GM12878 (cell line): ENCODE measurements around the gene ABCA13. TPM values are rescaled to one million over a fixed set of nuclear protein-coding genes. Genes with fewer than 3 reads are reported as not detected.

Experiments
- ATAC-seq: fragments of 200-7000 bp; cut with Tn5 transposase; 3 replicates; pipeline ENCODE4 v1.9.1; 2020; ENCODE audit warnings: mild to moderate bottlenecking, moderate library complexity
- BruUV-seq: library from RNA; stranded (reverse); fragments of 400-500 nt; replicated peaks from 2 replicates; lab custom pipeline; 2021; lab: Mats Ljungman, UMichigan
- CTCF ChIA-PET: fragments of 300-600 bp; sonication (Branson Sonifier 250); formaldehyde crosslinking; extraction: SDS; loops from one replicate; lab custom pipeline; 2021; ENCODE audit warnings: inconsistent platforms; lab: Yijun Ruan, JAX
- POLR2A ChIA-PET: fragments of 350-600 bp; formaldehyde crosslinking; extraction: SDS; loops from one replicate; lab custom pipeline; 2021; ENCODE audit warnings: inconsistent platforms; lab: Charles Lee
- RAD21 ChIA-PET: fragments of 300-600 bp; sonication (Branson Sonifier 250); formaldehyde crosslinking; loops from one replicate; lab custom pipeline; 2023; ENCODE audit warnings: antibody characterized with exemption; ENCODE audit not compliant: unreplicated experiment; lab: Charles Lee
- SMC1A ChIA-PET: fragments of 300-600 bp; sonication (Branson Sonifier 250); formaldehyde crosslinking; loops from one replicate; lab custom pipeline; 2023; ENCODE audit not compliant: unreplicated experiment, uncharacterized antibody; lab: Charles Lee
- DNase-seq: peaks from one replicate; pipeline ENCODE4 v3.0.0-alpha.2; 2011; ENCODE audit warnings: low read depth, low spot score
- FAIRE-seq: peaks from 3 replicates; lab custom pipeline; 2011; peaks lifted over from hg19 to GRCh38; lab: Jason Lieb, UNC
- H2AFZ ChIP-seq: 2 replicates; pipeline ENCODE4 v1.6.0; 2011; ENCODE audit warnings: low read depth, low read length, control low read depth; ENCODE audit not compliant: control insufficient read depth
- H3K27ac ChIP-seq: 2 replicates; pipeline ENCODE4 v1.5.1; 2011; ENCODE audit warnings: control low read depth; ENCODE audit not compliant: control insufficient read depth, insufficient read depth
- H3K27me3 ChIP-seq, 2 experiments: replicated peaks in 1 of 2; 2 replicates each; pipeline versions ENCODE4 v1.6.0 to v1.6.1; 2011; ENCODE audit warnings: low read length in 1 of 2; ENCODE audit not compliant: control insufficient read depth in 2 of 2, insufficient read depth in 2 of 2
- H3K36me3 ChIP-seq, 2 experiments: 2 replicates each; pipeline ENCODE4 v1.5.1; 2011; ENCODE audit warnings: low read length in 1 of 2; ENCODE audit not compliant: control insufficient read depth in 2 of 2, insufficient read depth in 2 of 2
- H3K4me1 ChIP-seq: 2 replicates; pipeline ENCODE4 v1.6.1; 2011; ENCODE audit warnings: mild to moderate bottlenecking, low read length, moderate library complexity, mixed read lengths; ENCODE audit not compliant: control insufficient read depth, insufficient read depth
- H3K4me2 ChIP-seq: 2 replicates; pipeline ENCODE4 v1.6.0; 2011; ENCODE audit warnings: control low read depth; ENCODE audit not compliant: control insufficient read depth, insufficient read depth
- H3K4me3 ChIP-seq: fragments of 200-600 bp; sonication (generic); 2 replicates; pipeline ENCODE4 v1.5.1; 2016
- H3K79me2 ChIP-seq: 2 replicates; pipeline ENCODE4 v1.6.0; 2011; ENCODE audit warnings: low read length; ENCODE audit not compliant: control insufficient read depth, insufficient read depth
- H3K9ac ChIP-seq: 2 replicates; pipeline ENCODE4 v1.8.0; 2011; ENCODE audit warnings: low read length, control low read depth, mixed read lengths; ENCODE audit not compliant: control insufficient read depth, insufficient read depth
- H3K9me3 ChIP-seq: replicated peaks from 3 replicates; pipeline ENCODE4 v1.5.1; 2011; ENCODE audit warnings: mild to moderate bottlenecking, low read length; ENCODE audit not compliant: control insufficient read depth, insufficient read depth
- H4K20me1 ChIP-seq: 2 replicates; pipeline ENCODE4 v1.6.0; 2011; ENCODE audit not compliant: control insufficient read depth, insufficient read depth
- ATF7 ChIP-seq: fragments of 450-650 bp; IDR thresholded peaks from 2 replicates; pipeline ENCODE4 v1.6.1; 2016; ENCODE audit warnings: low read depth, mild to moderate bottlenecking
- BCL3 ChIP-seq: IDR thresholded peaks from 2 replicates; pipeline ENCODE4 v1.6.1; 2011; ENCODE audit warnings: borderline replicate concordance, low read depth, mild to moderate bottlenecking, moderate library complexity, low read length; ENCODE audit not compliant: insufficient read depth, poor library complexity, severe bottlenecking
- BHLHE40 ChIP-seq, 2 experiments: fragments of 450-650 bp in 1 of 2; IDR thresholded peaks; 2 replicates each; pipeline ENCODE4 v1.6.1; 2011 to 2017; ENCODE audit warnings: low read depth in 2 of 2, borderline replicate concordance in 1 of 2, improper control_type of control experiment in 1 of 2, low read length in 1 of 2, mild to moderate bottlenecking in 1 of 2
- CREM ChIP-seq: IDR thresholded peaks from 2 replicates; pipeline ENCODE4 v1.6.1; 2014; ENCODE audit warnings: antibody characterized with exemption, low read depth
- FOXK2 ChIP-seq: fragments of 450-650 bp; IDR thresholded peaks from 2 replicates; pipeline ENCODE4 v1.6.1; 2017; ENCODE audit warnings: mild to moderate bottlenecking, moderate library complexity
- JUNB ChIP-seq: IDR thresholded peaks from 2 replicates; pipeline ENCODE4 v1.6.1; 2016; ENCODE audit warnings: antibody characterized with exemption, mild to moderate bottlenecking
- KDM1A ChIP-seq: fragments of 200-600 bp; sonication (generic); IDR thresholded peaks from 2 replicates; pipeline ENCODE4 v1.6.1; 2016; ENCODE audit warnings: borderline replicate concordance
- MEF2B ChIP-seq: fragments of 450-650 bp; IDR thresholded peaks from 2 replicates; pipeline ENCODE4 v1.6.1; 2018; ENCODE audit warnings: mild to moderate bottlenecking, moderate library complexity; ENCODE audit not compliant: partially characterized antibody, poor library complexity, severe bottlenecking
- MTA2 ChIP-seq: fragments of 450-650 bp; IDR thresholded peaks from 2 replicates; pipeline ENCODE4 v1.6.1; 2016; ENCODE audit warnings: low read depth, mild to moderate bottlenecking, moderate library complexity
- NFIC ChIP-seq: IDR thresholded peaks from 2 replicates; pipeline ENCODE4 v1.6.1; 2012; ENCODE audit warnings: low read depth, mild to moderate bottlenecking, inconsistent platforms, low read length, moderate library complexity
- PAX5 ChIP-seq: IDR thresholded peaks from 2 replicates; pipeline ENCODE4 v1.6.1; 2011; ENCODE audit warnings: low read depth, low read length, borderline replicate concordance
- POLR2A ChIP-seq: IDR thresholded peaks from 2 replicates; pipeline ENCODE4 v1.6.1; 2011; ENCODE audit warnings: low read depth, mild to moderate bottlenecking, low read length
- RAD21 ChIP-seq: IDR thresholded peaks from 2 replicates; pipeline ENCODE4 v1.6.1; 2011; ENCODE audit warnings: mild to moderate bottlenecking, low read depth, low read length, moderate library complexity; ENCODE audit not compliant: insufficient read depth
- SREBF1 ChIP-seq: IDR thresholded peaks from 2 replicates; pipeline ENCODE4 v1.6.1; 2012; ENCODE audit warnings: mild to moderate bottlenecking, low read length
- WGBS: methylation state at CpG from one replicate; pipeline ENCODE4 v1.1.6; 2016; ENCODE audit warnings: low lambda C conversion rate; ENCODE audit not compliant: insufficient replicate concordance, insufficient coverage; ENCODE audit errors: missing lambda C conversion rate; 5-methylcytosine and 5-hydroxymethylcytosine counted together
- in situ Hi-C: fragments of 300-500 bp; cut with MboI; formaldehyde crosslinking; loops from 9 replicates; pipeline ENCODE4 v1.14.3; 2018; ENCODE audit warnings: mixed read lengths
- intact Hi-C: fragments of 100-400 bp; cut with micrococcal nuclease; formaldehyde crosslinking; loops from one replicate; pipeline ENCODE4 v1.14.2; 2022; ENCODE audit not compliant: unreplicated experiment
- polyA plus RNA-seq, 11 experiments: library from polyadenylated mRNA; depleted of rRNA in 4 of 11; unstranded in 6 of 11; stranded (reverse) in 5 of 11; fragments of >200 nt; fragmentation: Nextera tagmentation in 4 of 11; fragmentation: Illumina TruSeq in 1 of 11; extraction: Ambion mirVana in 4 of 11; extraction: Trizol in 1 of 11; gene quantifications; 1 replicate in 1 of 11; 2 replicates in 10 of 11; pipeline versions ENCODE4 v1.2.1 to v1.2.3, GENCODE V29; 2011 to 2016; ENCODE audit warnings: inconsistent platforms in 2 of 11, missing spikeins in 2 of 11, low read depth in 1 of 11
- total RNA-seq, 4 experiments: library from RNA; depleted of rRNA in 3 of 4; stranded (reverse); fragments of >200 nt in 3 of 4; fragmentation: Illumina TruSeq in 1 of 4; extraction: Trizol in 1 of 4; gene quantifications; 2 replicates each; pipeline versions ENCODE4 v1.2.1 to v1.2.3, GENCODE V29; 2013 to 2021
- TF ChIP-seq, protein P1 (sequence below): fragments of 450-650 bp; IDR thresholded peaks from 2 replicates; pipeline ENCODE4 v1.6.1; 2017; ENCODE audit warnings: mild to moderate bottlenecking, moderate library complexity
- TF ChIP-seq, protein P2 (sequence below): fragments of 450-650 bp; IDR thresholded peaks from 2 replicates; pipeline ENCODE4 v1.6.1; 2018; ENCODE audit warnings: mild to moderate bottlenecking, low read depth, moderate library complexity; ENCODE audit not compliant: partially characterized antibody

Gene ABCA13
- total and polyA plus RNA-seq, 10 of the 15 experiments (the other 5 are each of a cell fraction or from before 2014, with no cell fraction given): under 0.01 to 0.98 (median 0.04) TPM; not detected in 2

DNA sequence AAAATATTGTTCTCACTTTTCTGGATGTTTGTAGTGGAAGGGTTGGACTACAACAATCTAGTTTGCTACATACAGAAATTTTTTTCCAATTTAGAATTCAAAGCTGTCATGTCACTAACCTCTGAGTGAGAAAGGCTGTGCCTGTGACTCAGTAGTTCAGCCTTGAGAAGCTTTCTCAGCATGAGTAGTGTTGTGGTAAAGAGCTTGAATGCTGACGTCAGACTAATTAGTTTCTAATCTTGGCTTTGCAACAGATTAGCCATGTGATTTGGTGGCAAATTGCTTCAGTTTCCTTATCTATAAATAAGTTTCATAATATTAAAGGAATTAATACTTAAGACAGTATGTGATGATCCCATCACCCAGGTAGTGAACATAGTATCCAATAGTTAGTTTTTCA lies 83.8 kb downstream of the ABCA13 start:
- DNase-seq (peak; percentile 7), ATAC-seq (peak; percentile 76), FAIRE-seq (no peak)
- intact Hi-C loops: loop anchor here (5.0 kb wide), 1 partner anchor 318 kb away; no protein-coding TSS in a partner anchor
- SMC1A ChIA-PET: interaction anchor here (1.0 to 1.5 kb wide), 5 partner anchors 9 to 25 kb away, joined by 3 to 5 read pairs (median 4); no protein-coding TSS in a partner anchor
- H3K27ac ChIP-seq: no peak overlapping the region
- H4K20me1 ChIP-seq: no peaks in the 10 kb centered on the region
- CTCF ChIA-PET: interaction anchor here (1.3 to 1.9 kb wide), 4 partner anchors 11 to 44 kb away, joined by 3 to 5 read pairs (median 4); no protein-coding TSS in a partner anchor
- RAD21 ChIA-PET: interaction anchor here (0.6 to 1.3 kb wide), 2 partner anchors 13 to 167 kb away, joined by 3 read pairs; no protein-coding TSS in a partner anchor
- no peaks in the 10 kb centered on the region for H3K79me2 ChIP-seq
- peaks cover 7% of the 10 kb centered on the region; the same call in 1 of the 2 replicates for H3K4me1 ChIP-seq
- no peak overlapping the region for H3K4me2 ChIP-seq
- no peak overlapping the region for H3K4me3 ChIP-seq
- H2AFZ ChIP-seq: no peak overlapping the region
- WGBS: 4% methylated on average over 1 of the region's 1 CpG
- no peaks in the 10 kb centered on the region for H3K9me3 ChIP-seq
- in situ Hi-C loops: no loop called here
- no TSS peak for BruUV-seq
- no peak overlapping the region for H3K9ac ChIP-seq
- POLR2A ChIA-PET: no interaction called here
- H3K27me3 ChIP-seq: no peaks in the 10 kb centered on the region
- H3K36me3 ChIP-seq: no peaks in the 10 kb centered on the region
- TF ChIP-seq POLR2A (no peak), MTA2 (peak; percentile 65; the same call in 1 of the 2 replicates), CREM (peak; percentile 44; the same call in 1 of the 2 replicates), BCL3 (peak; percentile 54), JUNB (peak; percentile 57), PAX5 (peak; percentile 52; the same call in 1 of the 2 replicates), FOXK2 (no peak), MEF2B (peak; percentile 49), RAD21 (no peak), SREBF1 (no peak), BHLHE40 (IDR thresholded peaks at IDR 0.05; ENCODE audit: borderline replicate concordance in 1 of 2, low read depth in 2 of 2, low read length in 1 of 2) (no peak), ATF7 (peak; percentile 88), NFIC (peak; percentile 40; the same call in 1 of the 2 replicates), KDM1A (no peak)
- TF ChIP-seq, protein P1, sequence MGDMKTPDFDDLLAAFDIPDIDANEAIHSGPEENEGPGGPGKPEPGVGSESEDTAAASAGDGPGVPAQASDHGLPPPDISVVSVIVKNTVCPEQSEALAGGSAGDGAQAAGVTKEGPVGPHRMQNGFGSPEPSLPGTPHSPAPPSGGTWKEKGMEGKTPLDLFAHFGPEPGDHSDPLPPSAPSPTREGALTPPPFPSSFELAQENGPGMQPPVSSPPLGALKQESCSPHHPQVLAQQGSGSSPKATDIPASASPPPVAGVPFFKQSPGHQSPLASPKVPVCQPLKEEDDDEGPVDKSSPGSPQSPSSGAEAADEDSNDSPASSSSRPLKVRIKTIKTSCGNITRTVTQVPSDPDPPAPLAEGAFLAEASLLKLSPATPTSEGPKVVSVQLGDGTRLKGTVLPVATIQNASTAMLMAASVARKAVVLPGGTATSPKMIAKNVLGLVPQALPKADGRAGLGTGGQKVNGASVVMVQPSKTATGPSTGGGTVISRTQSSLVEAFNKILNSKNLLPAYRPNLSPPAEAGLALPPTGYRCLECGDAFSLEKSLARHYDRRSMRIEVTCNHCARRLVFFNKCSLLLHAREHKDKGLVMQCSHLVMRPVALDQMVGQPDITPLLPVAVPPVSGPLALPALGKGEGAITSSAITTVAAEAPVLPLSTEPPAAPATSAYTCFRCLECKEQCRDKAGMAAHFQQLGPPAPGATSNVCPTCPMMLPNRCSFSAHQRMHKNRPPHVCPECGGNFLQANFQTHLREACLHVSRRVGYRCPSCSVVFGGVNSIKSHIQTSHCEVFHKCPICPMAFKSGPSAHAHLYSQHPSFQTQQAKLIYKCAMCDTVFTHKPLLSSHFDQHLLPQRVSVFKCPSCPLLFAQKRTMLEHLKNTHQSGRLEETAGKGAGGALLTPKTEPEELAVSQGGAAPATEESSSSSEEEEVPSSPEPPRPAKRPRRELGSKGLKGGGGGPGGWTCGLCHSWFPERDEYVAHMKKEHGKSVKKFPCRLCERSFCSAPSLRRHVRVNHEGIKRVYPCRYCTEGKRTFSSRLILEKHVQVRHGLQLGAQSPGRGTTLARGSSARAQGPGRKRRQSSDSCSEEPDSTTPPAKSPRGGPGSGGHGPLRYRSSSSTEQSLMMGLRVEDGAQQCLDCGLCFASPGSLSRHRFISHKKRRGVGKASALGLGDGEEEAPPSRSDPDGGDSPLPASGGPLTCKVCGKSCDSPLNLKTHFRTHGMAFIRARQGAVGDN: no peak
- TF ChIP-seq, protein P2, sequence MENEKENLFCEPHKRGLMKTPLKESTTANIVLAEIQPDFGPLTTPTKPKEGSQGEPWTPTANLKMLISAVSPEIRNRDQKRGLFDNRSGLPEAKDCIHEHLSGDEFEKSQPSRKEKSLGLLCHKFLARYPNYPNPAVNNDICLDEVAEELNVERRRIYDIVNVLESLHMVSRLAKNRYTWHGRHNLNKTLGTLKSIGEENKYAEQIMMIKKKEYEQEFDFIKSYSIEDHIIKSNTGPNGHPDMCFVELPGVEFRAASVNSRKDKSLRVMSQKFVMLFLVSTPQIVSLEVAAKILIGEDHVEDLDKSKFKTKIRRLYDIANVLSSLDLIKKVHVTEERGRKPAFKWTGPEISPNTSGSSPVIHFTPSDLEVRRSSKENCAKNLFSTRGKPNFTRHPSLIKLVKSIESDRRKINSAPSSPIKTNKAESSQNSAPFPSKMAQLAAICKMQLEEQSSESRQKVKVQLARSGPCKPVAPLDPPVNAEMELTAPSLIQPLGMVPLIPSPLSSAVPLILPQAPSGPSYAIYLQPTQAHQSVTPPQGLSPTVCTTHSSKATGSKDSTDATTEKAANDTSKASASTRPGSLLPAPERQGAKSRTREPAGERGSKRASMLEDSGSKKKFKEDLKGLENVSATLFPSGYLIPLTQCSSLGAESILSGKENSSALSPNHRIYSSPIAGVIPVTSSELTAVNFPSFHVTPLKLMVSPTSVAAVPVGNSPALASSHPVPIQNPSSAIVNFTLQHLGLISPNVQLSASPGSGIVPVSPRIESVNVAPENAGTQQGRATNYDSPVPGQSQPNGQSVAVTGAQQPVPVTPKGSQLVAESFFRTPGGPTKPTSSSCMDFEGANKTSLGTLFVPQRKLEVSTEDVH: no peak
